BE2C (cell line): ENCODE measurements around the gene PRICKLE3.

ENCODE experiments used
- DNase-seq: peaks from one replicate; pipeline ENCODE4 v3.0.0-alpha.2; 2020
- H3K27me3 ChIP-seq: fragments of 250-450 bp; sonication (Bioruptor Pico); 2 replicates; pipeline ENCODE4 v1.5.1; 2020; ENCODE audit warnings: mild to moderate bottlenecking
- H3K36me3 ChIP-seq: fragments of 250-450 bp; sonication (Bioruptor Pico); 2 replicates; pipeline ENCODE4 v1.5.1; 2020; ENCODE audit warnings: mild to moderate bottlenecking
- H3K4me1 ChIP-seq: fragments of 250-450 bp; sonication (Bioruptor Pico); 2 replicates; pipeline ENCODE4 v1.5.1; 2020
- H3K4me3 ChIP-seq: 2 replicates; pipeline ENCODE4 v1.5.1; 2011; ENCODE audit warnings: low read depth, low read length
- H3K9me3 ChIP-seq: fragments of 250-450 bp; sonication (Bioruptor Pico); 2 replicates; pipeline ENCODE4 v1.5.1; 2020
- CTCF ChIP-seq: IDR thresholded peaks from 2 replicates; pipeline ENCODE4 v1.5.1; 2012; ENCODE audit warnings: mild to moderate bottlenecking, low read depth, low read length

The PRICKLE3 gene

GRCh38 chrX:49220100-49220499 lies 33.9 kb upstream of the PRICKLE3 start:
- H3K4me1 ChIP-seq = no peaks in the 10 kb centered on the region
- no peak for TF ChIP-seq CTCF
- H3K36me3 ChIP-seq = no peaks in the 10 kb centered on the region
- H3K4me3 ChIP-seq = no peak overlapping the region
- no peaks in the 10 kb centered on the region for H3K27me3 ChIP-seq
- no peak for DNase-seq
- H3K9me3 ChIP-seq = no peaks in the 10 kb centered on the region

- H3K4me3 ChIP-seq = no peak overlapping the region
- DNase-seq = no peak
- no peak for TF ChIP-seq CTCF
- H3K9me3 ChIP-seq = no peaks in the 10 kb centered on the region
- no peaks in the 10 kb centered on the region for H3K27me3 ChIP-seq
- H3K4me1 ChIP-seq = no peaks in the 10 kb centered on the region
- H3K36me3 ChIP-seq = no peaks in the 10 kb centered on the region
Observed at GRCh38 chrX:49214996-49215526, 28.9 kb upstream of the PRICKLE3 start.

- DNase-seq = no peak
- no peaks in the 10 kb centered on the region for H3K36me3 ChIP-seq
- no peaks in the 10 kb centered on the region for H3K27me3 ChIP-seq
- no peaks in the 10 kb centered on the region for H3K4me1 ChIP-seq
- no peak overlapping the region for H3K4me3 ChIP-seq
- no peak for TF ChIP-seq CTCF
- no peaks in the 10 kb centered on the region for H3K9me3 ChIP-seq
Observed at GRCh38 chrX:49214416-49214815, 28.2 kb upstream of the PRICKLE3 start.

- H3K36me3 ChIP-seq = no peaks in the 10 kb centered on the region
- H3K9me3 ChIP-seq = no peaks in the 10 kb centered on the region
- no peak for DNase-seq
- no peaks in the 10 kb centered on the region for H3K4me1 ChIP-seq
- H3K4me3 ChIP-seq = no peak overlapping the region
- TF ChIP-seq CTCF = no peak
- H3K27me3 ChIP-seq = no peaks in the 10 kb centered on the region
Observed at GRCh38 chrX:49212861-49213260, 26.7 kb upstream of the PRICKLE3 start.

GRCh38 chrX:49212209-49212608 lies 26.0 kb upstream of the PRICKLE3 start:
- no peak for DNase-seq
- Histone ChIP-seq H3K27me3 (no peaks in the 10 kb centered on the region), H3K4me3 (no peak overlapping the region), H3K9me3 (no peaks in the 10 kb centered on the region), H3K4me1 (no peaks in the 10 kb centered on the region), H3K36me3 (no peaks in the 10 kb centered on the region)
- TF ChIP-seq CTCF = no peak

- Histone ChIP-seq H3K4me1 (no peaks in the 10 kb centered on the region), H3K27me3 (no peaks in the 10 kb centered on the region), H3K36me3 (no peaks in the 10 kb centered on the region), H3K9me3 (no peaks in the 10 kb centered on the region), H3K4me3 (no peak overlapping the region)
- TF ChIP-seq CTCF = no peak
- DNase-seq = no peak
Observed at GRCh38 chrX:49211074-49211473, 24.9 kb upstream of the PRICKLE3 start.
